H9 (cell line): Measurements from ENCODE around the gene KDM2A. TPM values are rescaled to one million over a fixed set of nuclear protein-coding genes. Genes with fewer than 3 reads are reported as not detected.

Source experiments
- DNase-seq: peaks from one replicate; pipeline ENCODE4 v3.0.0-alpha.2; 2017
- H2AFZ ChIP-seq: one replicate; pipeline ENCODE4 v1.6.1; 2013; ENCODE audit warnings: mild to moderate bottlenecking, low read length, control low read depth, moderate library complexity
- H2AK5ac ChIP-seq: 2 replicates; pipeline ENCODE4 v1.6.1; 2013; ENCODE audit warnings: low read length, control low read depth, mixed read lengths; ENCODE audit not compliant: insufficient read length
- H2BK120ac ChIP-seq: one replicate; pipeline ENCODE4 v1.6.1; 2013; ENCODE audit warnings: low read depth, mild to moderate bottlenecking, low read length, control low read depth, inconsistent platforms; ENCODE audit not compliant: poor library complexity, severe bottlenecking
- H2BK12ac ChIP-seq: 2 replicates; pipeline ENCODE4 v1.6.1; 2013; ENCODE audit warnings: low read length, control low read depth, mixed read lengths, low read depth; ENCODE audit not compliant: insufficient read length
- H2BK15ac ChIP-seq: 2 replicates; pipeline ENCODE4 v1.6.1; 2013; ENCODE audit warnings: low read depth, low read length, control low read depth
- H2BK20ac ChIP-seq: one replicate; pipeline ENCODE4 v1.6.1; 2013; ENCODE audit warnings: low read depth, mild to moderate bottlenecking, low read length, control low read depth, inconsistent platforms; ENCODE audit not compliant: poor library complexity, severe bottlenecking
- H2BK5ac ChIP-seq: 2 replicates; pipeline ENCODE4 v1.6.1; 2013; ENCODE audit warnings: low read length, control low read depth, mixed read lengths; ENCODE audit not compliant: insufficient read length
- H3K14ac ChIP-seq: 2 replicates; pipeline ENCODE4 v1.6.1; 2013; ENCODE audit warnings: low read length, control low read depth; ENCODE audit not compliant: insufficient read depth
- H3K18ac ChIP-seq: 2 replicates; pipeline ENCODE4 v1.6.1; 2013; ENCODE audit warnings: low read depth, mild to moderate bottlenecking, mixed read lengths, low read length, control low read depth; ENCODE audit not compliant: insufficient read length
- H3K23ac ChIP-seq: 2 replicates; pipeline ENCODE4 v1.6.1; 2013; ENCODE audit warnings: low read length, control low read depth, mixed read lengths, low read depth; ENCODE audit not compliant: insufficient read length
- H3K23me2 ChIP-seq: 2 replicates; pipeline ENCODE4 v1.6.1; 2013; ENCODE audit warnings: low read depth, mild to moderate bottlenecking, mixed read lengths, low read length, control low read depth; ENCODE audit not compliant: insufficient read length, poor library complexity, severe bottlenecking
- H3K27ac ChIP-seq: 2 replicates; pipeline ENCODE4 v1.5.1; 2013; ENCODE audit warnings: low read length, control low read depth, mixed read lengths, low read depth; ENCODE audit not compliant: insufficient read length
- H3K27me3 ChIP-seq: 2 replicates; pipeline ENCODE4 v1.6.1; 2013; ENCODE audit warnings: low read length, control low read depth, inconsistent platforms; ENCODE audit not compliant: insufficient read depth
- H3K4ac ChIP-seq: 2 replicates; pipeline ENCODE4 v1.6.1; 2013; ENCODE audit warnings: low read depth, mild to moderate bottlenecking, control low read depth, inconsistent platforms, low read length, moderate library complexity
- H3K4me1 ChIP-seq: 2 replicates; pipeline ENCODE4 v1.6.1; 2013; ENCODE audit warnings: low read length, control low read depth, inconsistent platforms; ENCODE audit not compliant: insufficient read depth
- H3K4me2 ChIP-seq: 2 replicates; pipeline ENCODE4 v1.6.1; 2013; ENCODE audit warnings: low read length, control low read depth, mixed read lengths; ENCODE audit not compliant: insufficient read length, insufficient read depth
- H3K56ac ChIP-seq: 2 replicates; pipeline ENCODE4 v1.6.1; 2013; ENCODE audit warnings: low read depth, mild to moderate bottlenecking, mixed read lengths, low read length, control low read depth; ENCODE audit not compliant: insufficient read length
- H3K79me1 ChIP-seq: 2 replicates; pipeline ENCODE4 v1.6.1; 2013; ENCODE audit warnings: low read depth, mild to moderate bottlenecking, moderate library complexity, low read length, control low read depth, inconsistent platforms; ENCODE audit not compliant: insufficient read depth, poor library complexity, severe bottlenecking
- H3K79me2 ChIP-seq: 2 replicates; pipeline ENCODE4 v1.6.1; 2013; ENCODE audit warnings: low read length, control low read depth, inconsistent platforms; ENCODE audit not compliant: insufficient read depth
- H3K9ac ChIP-seq: 2 replicates; pipeline ENCODE4 v1.6.1; 2013; ENCODE audit warnings: low read length, control low read depth, mixed read lengths; ENCODE audit not compliant: insufficient read length; ENCODE audit errors: extremely low read depth
- H3K9me3 ChIP-seq: one replicate; pipeline ENCODE4 v1.6.1; 2013; ENCODE audit warnings: low read depth, low read length, inconsistent platforms; ENCODE audit not compliant: control insufficient read depth
- H3T11ph ChIP-seq: one replicate; pipeline ENCODE4 v1.6.1; 2013; ENCODE audit warnings: mild to moderate bottlenecking, low read length, control low read depth, inconsistent platforms
- H4K20me1 ChIP-seq: one replicate; pipeline ENCODE4 v1.6.1; 2013; ENCODE audit not compliant: control insufficient read depth, insufficient read length, insufficient read depth
- H4K5ac ChIP-seq: 2 replicates; pipeline ENCODE4 v1.6.1; 2013; ENCODE audit warnings: low read depth, mild to moderate bottlenecking, mixed read lengths, low read length, control low read depth; ENCODE audit not compliant: insufficient read length
- H4K8ac ChIP-seq: replicated peaks from 2 replicates; pipeline ENCODE4 v1.6.1; 2013; ENCODE audit warnings: low read length, control low read depth, mixed read lengths, low read depth; ENCODE audit not compliant: insufficient read length
- H4K91ac ChIP-seq: 2 replicates; pipeline ENCODE4 v1.6.1; 2013; ENCODE audit warnings: low read depth, mild to moderate bottlenecking, moderate library complexity, mixed read lengths, low read length, control low read depth; ENCODE audit not compliant: insufficient read length
- H3K27ac Mint-ChIP-seq, 3 experiments: 2 replicates in 2 of 3; 3 replicates in 1 of 3; pipeline ENCODE4 v1.8.0; 2020 to 2021; ENCODE audit warnings: mixed read lengths in 3 of 3, mild to moderate bottlenecking in 1 of 3, moderate library complexity in 1 of 3
- H3K27me3 Mint-ChIP-seq: 2 replicates; pipeline ENCODE4 v1.8.0; 2021; ENCODE audit warnings: low read depth, mild to moderate bottlenecking, moderate library complexity, mixed read lengths
- H3K36me3 Mint-ChIP-seq, 3 experiments: 2 replicates in 2 of 3; 3 replicates in 1 of 3; pipeline ENCODE4 v1.8.0; 2020 to 2021; ENCODE audit warnings: low read depth in 3 of 3, mixed read lengths in 3 of 3; ENCODE audit not compliant: insufficient read depth in 1 of 3
- H3K4me1 Mint-ChIP-seq, 2 experiments: 2 replicates each; pipeline ENCODE4 v1.8.0; 2020; ENCODE audit warnings: mixed read lengths in 2 of 2
- H3K4me3 Mint-ChIP-seq, 2 experiments: 2 replicates in 1 of 2; 3 replicates in 1 of 2; pipeline ENCODE4 v1.8.0; 2020 to 2021; ENCODE audit warnings: mild to moderate bottlenecking in 2 of 2, mixed read lengths in 2 of 2, moderate library complexity in 1 of 2
- H3K9me3 Mint-ChIP-seq, 2 experiments: 2 replicates in 1 of 2; 3 replicates in 1 of 2; pipeline ENCODE4 v1.8.0; 2020; ENCODE audit warnings: mild to moderate bottlenecking in 2 of 2, mixed read lengths in 2 of 2, moderate library complexity in 1 of 2
- WGBS: extraction: QIAGEN DNeasy Blood & Tissue Kit; methylation state at CpG from one replicate; pipeline ENCODE4 v1.1.7; 2013; ENCODE audit warnings: missing lambda C conversion rate, low lambda C conversion rate, mixed read lengths; ENCODE audit not compliant: insufficient read length; ENCODE audit errors: extremely low coverage; 5-methylcytosine and 5-hydroxymethylcytosine counted together
- total RNA-seq: library from RNA; stranded (reverse); gene quantifications from 2 replicates; pipeline ENCODE4 v1.2.1, GENCODE V29; 2021
- TF ChIP-seq, protein P1 (sequence below): fragments of 200-600 bp; sonication (generic); conservative IDR thresholded peaks from 3 replicates; pipeline ENCODE4 v1.8.0; 2021; ENCODE audit warnings: antibody characterized with exemption, mild to moderate bottlenecking

The KDM2A gene
- total RNA-seq, 1 experiment from 2014 or later = 85.9 TPM

- peaks cover 0 to 6% of the 10 kb centered on the region in 2 experiments; a peak in 2 of 4 replicates for H3K4me1 Mint-ChIP-seq
- H3T11ph ChIP-seq = no peak overlapping the region
- WGBS = no CpG with 5 or more reads among the region's 1 CpG
- H4K91ac ChIP-seq = no peak overlapping the region
- H2BK120ac ChIP-seq = no peak overlapping the region
- H3K27me3 ChIP-seq = no peaks in the 10 kb centered on the region
- no peak overlapping the region for H3K56ac ChIP-seq
- H3K4me2 ChIP-seq = no peak overlapping the region
- H3K18ac ChIP-seq = no peak overlapping the region
- TF ChIP-seq, protein P1, sequence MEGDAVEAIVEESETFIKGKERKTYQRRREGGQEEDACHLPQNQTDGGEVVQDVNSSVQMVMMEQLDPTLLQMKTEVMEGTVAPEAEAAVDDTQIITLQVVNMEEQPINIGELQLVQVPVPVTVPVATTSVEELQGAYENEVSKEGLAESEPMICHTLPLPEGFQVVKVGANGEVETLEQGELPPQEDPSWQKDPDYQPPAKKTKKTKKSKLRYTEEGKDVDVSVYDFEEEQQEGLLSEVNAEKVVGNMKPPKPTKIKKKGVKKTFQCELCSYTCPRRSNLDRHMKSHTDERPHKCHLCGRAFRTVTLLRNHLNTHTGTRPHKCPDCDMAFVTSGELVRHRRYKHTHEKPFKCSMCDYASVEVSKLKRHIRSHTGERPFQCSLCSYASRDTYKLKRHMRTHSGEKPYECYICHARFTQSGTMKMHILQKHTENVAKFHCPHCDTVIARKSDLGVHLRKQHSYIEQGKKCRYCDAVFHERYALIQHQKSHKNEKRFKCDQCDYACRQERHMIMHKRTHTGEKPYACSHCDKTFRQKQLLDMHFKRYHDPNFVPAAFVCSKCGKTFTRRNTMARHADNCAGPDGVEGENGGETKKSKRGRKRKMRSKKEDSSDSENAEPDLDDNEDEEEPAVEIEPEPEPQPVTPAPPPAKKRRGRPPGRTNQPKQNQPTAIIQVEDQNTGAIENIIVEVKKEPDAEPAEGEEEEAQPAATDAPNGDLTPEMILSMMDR = no peak
- H3K9ac ChIP-seq = no peak overlapping the region
- H3K36me3 Mint-ChIP-seq = peaks cover 33 to 84% (median 76%) of the 10 kb centered on the region in 3 experiments; a peak in 6 of 7 replicates
- H2AFZ ChIP-seq = no peak overlapping the region
- H3K79me1 ChIP-seq = peaks cover 13% of the 10 kb centered on the region
- no peak overlapping the region for H2BK5ac ChIP-seq
- no peaks in the 10 kb centered on the region for H3K27me3 Mint-ChIP-seq
- H3K9me3 ChIP-seq = no peaks in the 10 kb centered on the region
- no peak overlapping the region for H3K27ac ChIP-seq
- H2BK15ac ChIP-seq = no peak overlapping the region
- H3K23me2 ChIP-seq = peaks cover 2% of the 10 kb centered on the region
- H3K27ac Mint-ChIP-seq = no peak overlapping the region
- no peak overlapping the region for H3K14ac ChIP-seq
- no peaks in the 10 kb centered on the region for H4K20me1 ChIP-seq
- no peak overlapping the region for H3K4me3 Mint-ChIP-seq
- no peak overlapping the region for H2BK20ac ChIP-seq
- no peak overlapping the region for H4K5ac ChIP-seq
- H3K23ac ChIP-seq = no peak overlapping the region
- H2BK12ac ChIP-seq = no peak overlapping the region
- H3K4ac ChIP-seq = no peak overlapping the region
- H2AK5ac ChIP-seq = no peak overlapping the region
- H3K9me3 Mint-ChIP-seq = no peaks in the 10 kb centered on the region
- no peaks in the 10 kb centered on the region for H3K4me1 ChIP-seq
- DNase-seq = no peak
- no peak overlapping the region for H4K8ac ChIP-seq
- H3K79me2 ChIP-seq = peaks cover 8% of the 10 kb centered on the region; the same call in 1 of the 2 replicates
These were observed 17.1 kb downstream of the KDM2A start for GRCh38 chr11:67136156-67136555.
